ENCODE measurements around the gene BAZ1A. TPM values are rescaled to one million over a fixed set of nuclear protein-coding genes. Genes with fewer than 3 reads are reported as not detected.
A peak's percentile ranks its signal among the peaks of the same experiment; 100 is the strongest.

Gene BAZ1A
- total and polyA plus RNA-seq, 10 of the 15 experiments (the other 5 are each of a cell fraction or from before 2014, with no cell fraction given) = 34.3 to 96.5 (median 50.7) TPM

DNA sequence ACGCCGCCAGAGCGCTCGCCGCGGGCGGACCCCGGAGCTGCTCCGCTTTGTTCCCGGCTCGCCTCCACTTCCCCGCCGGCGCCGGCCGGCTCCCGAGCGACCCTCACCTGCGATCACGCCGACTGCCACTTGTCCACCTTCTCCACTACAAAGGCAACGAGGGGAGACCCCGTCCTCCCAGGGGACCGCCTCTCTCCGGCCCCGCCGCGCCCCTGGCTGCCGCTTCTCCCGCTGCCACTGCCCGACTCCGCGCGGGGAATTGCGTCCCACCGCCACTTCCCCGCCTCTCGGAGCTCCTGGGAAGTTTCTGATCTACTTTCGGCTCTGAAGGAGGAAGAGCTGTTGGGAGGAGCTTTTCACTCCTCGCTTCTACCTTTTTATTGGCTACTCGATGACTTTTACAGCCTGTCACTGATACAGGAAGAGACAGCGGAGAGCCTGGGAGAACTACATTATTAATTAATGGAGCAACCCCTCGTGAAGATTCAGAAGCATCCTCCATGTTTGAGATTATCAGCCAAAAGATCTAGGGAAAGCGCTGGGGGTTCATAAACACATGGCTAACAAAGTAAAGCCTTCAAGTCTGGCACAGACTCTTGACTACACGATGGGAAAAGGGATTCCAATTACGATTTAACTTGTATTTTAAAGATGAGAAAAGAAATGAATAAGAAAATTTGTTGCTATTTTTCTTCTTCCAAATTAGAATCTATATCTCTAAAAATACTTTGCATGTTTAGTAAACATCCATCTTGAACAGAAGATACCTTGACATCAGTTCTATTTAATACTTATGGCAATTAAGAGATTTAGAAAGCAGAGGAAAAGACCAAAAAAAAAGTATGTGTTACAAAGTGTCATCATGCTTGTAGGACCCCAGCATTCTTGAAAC lies at the start of gene BAZ1A (continued):
- TF ChIP-seq, protein P1, sequence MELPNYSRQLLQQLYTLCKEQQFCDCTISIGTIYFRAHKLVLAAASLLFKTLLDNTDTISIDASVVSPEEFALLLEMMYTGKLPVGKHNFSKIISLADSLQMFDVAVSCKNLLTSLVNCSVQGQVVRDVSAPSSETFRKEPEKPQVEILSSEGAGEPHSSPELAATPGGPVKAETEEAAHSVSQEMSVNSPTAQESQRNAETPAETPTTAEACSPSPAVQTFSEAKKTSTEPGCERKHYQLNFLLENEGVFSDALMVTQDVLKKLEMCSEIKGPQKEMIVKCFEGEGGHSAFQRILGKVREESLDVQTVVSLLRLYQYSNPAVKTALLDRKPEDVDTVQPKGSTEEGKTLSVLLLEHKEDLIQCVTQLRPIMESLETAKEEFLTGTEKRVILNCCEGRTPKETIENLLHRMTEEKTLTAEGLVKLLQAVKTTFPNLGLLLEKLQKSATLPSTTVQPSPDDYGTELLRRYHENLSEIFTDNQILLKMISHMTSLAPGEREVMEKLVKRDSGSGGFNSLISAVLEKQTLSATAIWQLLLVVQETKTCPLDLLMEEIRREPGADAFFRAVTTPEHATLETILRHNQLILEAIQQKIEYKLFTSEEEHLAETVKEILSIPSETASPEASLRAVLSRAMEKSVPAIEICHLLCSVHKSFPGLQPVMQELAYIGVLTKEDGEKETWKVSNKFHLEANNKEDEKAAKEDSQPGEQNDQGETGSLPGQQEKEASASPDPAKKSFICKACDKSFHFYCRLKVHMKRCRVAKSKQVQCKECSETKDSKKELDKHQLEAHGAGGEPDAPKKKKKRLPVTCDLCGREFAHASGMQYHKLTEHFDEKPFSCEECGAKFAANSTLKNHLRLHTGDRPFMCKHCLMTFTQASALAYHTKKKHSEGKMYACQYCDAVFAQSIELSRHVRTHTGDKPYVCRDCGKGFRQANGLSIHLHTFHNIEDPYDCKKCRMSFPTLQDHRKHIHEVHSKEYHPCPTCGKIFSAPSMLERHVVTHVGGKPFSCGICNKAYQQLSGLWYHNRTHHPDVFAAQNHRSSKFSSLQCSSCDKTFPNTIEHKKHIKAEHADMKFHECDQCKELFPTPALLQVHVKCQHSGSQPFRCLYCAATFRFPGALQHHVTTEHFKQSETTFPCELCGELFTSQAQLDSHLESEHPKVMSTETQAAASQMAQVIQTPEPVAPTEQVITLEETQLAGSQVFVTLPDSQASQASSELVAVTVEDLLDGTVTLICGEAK (IDR thresholded peaks at IDR 0.05; ENCODE audit: borderline replicate concordance) = no peak
- TF ChIP-seq TAF1 (IDR thresholded peaks at IDR 0.05; ENCODE audit: borderline replicate concordance, low read depth, low read length) (peak; percentile 61; the same call in 1 of the 2 replicates), CTCF (IDR thresholded peaks at IDR 0.05 in 2 of 3, conservative IDR thresholded peaks at IDR 0.05 in 1 of 3; ENCODE audit: control insufficient read depth in 2 of 3, extremely low read depth in 1 of 3, insufficient read depth in 1 of 3, low read depth in 3 of 3, low read length in 3 of 3) (no peak), POLR2AphosphoS2 (IDR thresholded peaks at IDR 0.05; ENCODE audit: low read depth, low read length) (no peak), TBL1XR1 (IDR thresholded peaks at IDR 0.05; ENCODE audit: low read depth, low read length) (no peak), ZNF274 (IDR thresholded peaks at IDR 0.05; ENCODE audit: insufficient read depth, insufficient read length) (no peak), SMC3 (IDR thresholded peaks at IDR 0.05; ENCODE audit: borderline replicate concordance, low read length) (no peak), TCF7 (IDR thresholded peaks at IDR 0.05; ENCODE audit: borderline replicate concordance) (no peak; the same call in 1 of the 2 replicates), USF1 (IDR thresholded peaks at IDR 0.05; ENCODE audit: borderline replicate concordance, extremely low read length, insufficient read depth, low read depth, low read length) (no peak), HDAC6 (IDR thresholded peaks at IDR 0.05; ENCODE audit: unreplicated experiment) (no peak), BACH1 (IDR thresholded peaks at IDR 0.05; ENCODE audit: borderline replicate concordance) (0 out of 2 replicates have a peak, but pooled peaks have one; percentile 29), RBBP5 (conservative IDR thresholded peaks at IDR 0.05) (no peak), KAT2A (conservative IDR thresholded peaks at IDR 0.05; ENCODE audit: control insufficient read depth, low read depth, low read length) (no peak), CREM (IDR thresholded peaks at IDR 0.05; ENCODE audit: low read depth) (no peak), PAX5 (IDR thresholded peaks at IDR 0.05; ENCODE audit: borderline replicate concordance, low read depth, low read length) (no peak), IKZF2 (IDR thresholded peaks at IDR 0.05) (peak; percentile 88 to 92)
- TF ChIP-seq, protein P2, sequence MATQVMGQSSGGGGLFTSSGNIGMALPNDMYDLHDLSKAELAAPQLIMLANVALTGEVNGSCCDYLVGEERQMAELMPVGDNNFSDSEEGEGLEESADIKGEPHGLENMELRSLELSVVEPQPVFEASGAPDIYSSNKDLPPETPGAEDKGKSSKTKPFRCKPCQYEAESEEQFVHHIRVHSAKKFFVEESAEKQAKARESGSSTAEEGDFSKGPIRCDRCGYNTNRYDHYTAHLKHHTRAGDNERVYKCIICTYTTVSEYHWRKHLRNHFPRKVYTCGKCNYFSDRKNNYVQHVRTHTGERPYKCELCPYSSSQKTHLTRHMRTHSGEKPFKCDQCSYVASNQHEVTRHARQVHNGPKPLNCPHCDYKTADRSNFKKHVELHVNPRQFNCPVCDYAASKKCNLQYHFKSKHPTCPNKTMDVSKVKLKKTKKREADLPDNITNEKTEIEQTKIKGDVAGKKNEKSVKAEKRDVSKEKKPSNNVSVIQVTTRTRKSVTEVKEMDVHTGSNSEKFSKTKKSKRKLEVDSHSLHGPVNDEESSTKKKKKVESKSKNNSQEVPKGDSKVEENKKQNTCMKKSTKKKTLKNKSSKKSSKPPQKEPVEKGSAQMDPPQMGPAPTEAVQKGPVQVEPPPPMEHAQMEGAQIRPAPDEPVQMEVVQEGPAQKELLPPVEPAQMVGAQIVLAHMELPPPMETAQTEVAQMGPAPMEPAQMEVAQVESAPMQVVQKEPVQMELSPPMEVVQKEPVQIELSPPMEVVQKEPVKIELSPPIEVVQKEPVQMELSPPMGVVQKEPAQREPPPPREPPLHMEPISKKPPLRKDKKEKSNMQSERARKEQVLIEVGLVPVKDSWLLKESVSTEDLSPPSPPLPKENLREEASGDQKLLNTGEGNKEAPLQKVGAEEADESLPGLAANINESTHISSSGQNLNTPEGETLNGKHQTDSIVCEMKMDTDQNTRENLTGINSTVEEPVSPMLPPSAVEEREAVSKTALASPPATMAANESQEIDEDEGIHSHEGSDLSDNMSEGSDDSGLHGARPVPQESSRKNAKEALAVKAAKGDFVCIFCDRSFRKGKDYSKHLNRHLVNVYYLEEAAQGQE (IDR thresholded peaks at IDR 0.05; ENCODE audit: low read depth, low read length) = 0 out of 2 replicates have a peak, but pooled peaks have one; percentile 17

All from GM12878 (cell line).